HG03565 (cell line): ENCODE measurements around the gene PCNT.

Experiments used
- ATAC-seq: cut with Tn5 transposase; IDR thresholded peaks from one replicate; pipeline ENCODE4 v1.9.1; 2021; ENCODE audit warnings: mild to moderate bottlenecking, moderate library complexity; ENCODE audit not compliant: unreplicated experiment

PCNT gene

GRCh38 chr21:46334351-46335140 is 10.6 kb downstream of the PCNT start:
- ATAC-seq, result no peak

- no peak for ATAC-seq
These were observed 12.6 kb downstream of the PCNT start for GRCh38 chr21:46336603-46337002.

GRCh38 chr21:46340998-46341397 is 17.0 kb downstream of the PCNT start:
- no peak for ATAC-seq

DNA sequence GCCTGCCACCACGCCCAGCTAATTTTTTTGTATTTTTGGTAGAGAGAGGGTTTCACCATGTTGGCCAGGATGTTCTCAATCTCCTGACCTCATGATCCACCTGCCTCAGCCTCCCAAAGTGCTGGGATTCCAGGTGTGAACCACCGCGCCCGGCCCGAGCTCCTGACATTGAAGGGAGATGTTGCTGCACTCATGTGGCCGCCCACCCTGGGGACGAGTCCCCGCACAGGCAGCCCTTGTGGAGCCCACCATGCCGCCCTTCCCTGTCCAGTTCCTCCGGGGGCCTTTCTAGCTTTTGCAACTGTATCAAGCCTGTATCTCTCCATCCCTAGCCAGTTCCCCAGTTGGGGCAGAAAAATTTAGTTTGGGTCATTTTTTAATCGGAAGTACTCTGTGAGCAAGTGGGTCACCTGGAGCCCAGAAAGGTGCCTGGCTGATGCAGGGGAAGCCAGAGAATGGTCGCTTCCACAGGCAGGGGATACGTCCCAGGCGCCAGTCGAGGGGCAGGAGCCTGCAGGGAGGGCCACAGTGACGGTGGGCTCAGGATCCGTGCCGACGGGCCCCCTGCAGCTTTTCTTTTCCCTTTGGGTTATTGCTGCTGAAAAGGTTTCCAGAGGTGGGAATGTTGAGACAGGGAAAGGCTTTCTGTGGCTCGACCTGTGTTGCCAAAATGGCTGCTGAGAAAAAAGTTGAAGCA is 20.4 kb downstream of the PCNT start:
- no peak for ATAC-seq

DNA sequence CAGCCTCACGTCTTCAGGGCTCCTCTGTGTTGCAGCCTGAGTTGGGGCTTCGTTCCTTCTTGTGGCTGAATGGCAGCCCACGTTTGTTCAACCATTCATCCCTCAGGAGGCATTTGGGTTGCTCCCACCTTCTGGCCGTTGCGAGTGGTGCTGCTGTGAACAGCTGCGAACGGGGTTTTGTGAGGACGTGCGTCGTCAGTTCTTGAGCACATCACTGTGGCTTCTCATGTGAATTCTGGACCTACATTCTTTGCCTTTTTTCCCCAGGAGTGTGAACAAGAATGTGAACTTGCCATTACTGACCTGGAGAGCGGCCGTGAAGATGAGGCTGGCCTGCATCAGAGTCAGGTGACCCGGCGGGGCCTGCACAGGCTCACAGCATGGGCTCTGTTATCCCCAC is 21.9 kb downstream of the PCNT start:
- ATAC-seq, result no peak

GRCh38 chr21:46346296-46347202 is 22.6 kb downstream of the PCNT start:
- ATAC-seq, result no peak

DNA sequence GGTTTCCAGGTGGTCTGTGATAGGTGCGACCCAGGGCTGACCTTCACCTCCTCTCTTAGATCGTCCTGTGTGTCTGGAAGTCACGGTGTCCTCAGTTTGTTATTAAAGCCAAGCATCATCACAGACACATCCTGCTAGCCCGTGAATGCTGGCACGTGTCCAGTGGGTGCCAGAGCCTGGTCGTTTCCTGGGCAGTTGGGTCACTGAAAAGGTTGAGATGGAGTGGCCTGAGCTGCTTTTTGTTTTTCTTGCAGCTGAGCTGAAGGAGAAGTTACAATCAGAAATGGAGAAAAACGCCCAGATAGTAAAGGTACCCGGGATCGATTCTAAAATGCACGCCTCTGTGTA is 23.2 kb downstream of the PCNT start:
- ATAC-seq, result no peak

DNA sequence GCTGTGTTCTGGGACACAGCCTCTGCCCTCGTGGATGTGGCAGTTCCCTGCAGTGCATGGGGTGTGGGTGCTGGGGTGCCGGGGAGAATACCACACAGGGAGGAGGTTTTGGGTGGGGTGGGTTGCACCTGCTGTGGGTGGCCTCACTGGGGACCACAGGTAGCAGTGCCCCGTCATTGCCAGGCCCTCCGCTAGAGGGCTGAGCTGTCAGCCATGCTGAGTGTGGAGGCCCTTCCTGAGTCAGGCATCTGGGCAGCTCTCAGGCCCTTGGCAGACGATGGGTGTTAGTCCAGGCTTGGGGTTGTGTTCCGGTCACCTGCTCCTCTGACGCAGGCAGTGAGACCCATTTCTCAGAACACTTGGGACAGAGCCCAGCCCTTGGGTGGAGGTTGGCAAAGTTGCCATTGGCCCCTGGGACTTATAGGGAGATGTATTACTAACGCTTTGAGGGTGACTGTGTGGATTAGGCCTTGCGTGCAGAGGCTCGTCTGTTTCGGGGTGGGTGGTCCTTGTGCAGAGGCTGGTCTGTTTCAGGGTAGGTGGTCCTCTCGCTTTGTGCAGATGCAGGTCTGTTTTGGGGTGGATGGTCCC is 23.9 kb downstream of the PCNT start:
- no peak for ATAC-seq

GRCh38 chr21:46349134-46349760 is 25.3 kb downstream of the PCNT start:
- no peak for ATAC-seq

GRCh38 chr21:46350571-46350970 is 26.6 kb downstream of the PCNT start:
- no peak for ATAC-seq

DNA sequence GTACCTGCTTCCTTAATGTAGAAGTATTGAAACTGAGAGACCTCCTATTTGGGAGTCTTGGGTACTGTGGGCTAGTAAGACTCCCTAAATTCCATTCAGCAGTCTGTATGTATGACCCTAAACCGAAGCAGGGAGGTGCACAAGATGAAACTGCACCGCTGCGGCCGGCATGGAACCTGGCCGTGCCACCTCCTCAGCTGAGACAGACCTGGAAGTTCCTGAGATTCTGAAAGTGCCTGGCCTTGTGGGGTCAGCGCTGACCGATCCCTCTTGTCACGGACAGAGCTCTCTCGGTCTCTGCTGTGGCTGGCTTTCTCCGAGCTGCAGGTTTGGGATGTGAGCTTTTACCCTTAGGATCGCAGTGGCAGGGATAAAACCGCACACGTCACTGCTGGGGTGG is 27.0 kb downstream of the PCNT start:
- ATAC-seq, result no peak

DNA sequence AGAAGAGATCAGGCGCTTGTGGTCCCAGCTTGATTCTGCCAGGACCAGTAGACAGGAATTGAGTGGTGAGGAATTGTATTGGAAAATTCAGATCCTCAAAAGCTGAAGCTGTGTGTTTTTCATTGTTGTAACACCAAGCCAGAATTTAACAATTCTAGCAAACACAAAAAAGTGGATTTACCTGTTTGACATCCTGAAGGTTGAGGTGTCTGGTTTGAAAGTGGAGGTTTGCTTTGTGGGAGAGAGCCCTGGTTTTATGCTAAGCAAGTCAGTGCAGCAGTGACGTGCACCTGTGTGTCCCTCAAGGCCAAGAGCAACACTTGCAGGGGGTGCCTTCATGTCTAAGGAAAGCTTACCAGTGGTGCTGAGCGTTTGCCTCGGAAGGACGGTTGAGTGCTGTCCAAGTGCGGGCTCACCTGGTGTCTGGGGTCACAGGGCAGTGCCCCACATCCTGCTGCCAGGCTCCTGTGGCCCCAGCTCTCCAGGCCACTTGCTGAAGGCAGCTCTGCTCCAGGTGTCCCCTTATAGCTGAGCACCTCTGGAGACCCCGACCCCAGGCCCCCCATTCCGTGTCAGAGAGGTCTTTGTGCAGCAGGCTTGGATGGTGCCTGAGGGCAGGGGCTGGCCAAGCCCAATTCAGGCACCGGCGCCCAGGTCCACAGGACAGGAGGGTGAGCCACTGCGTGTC is 27.7 kb downstream of the PCNT start:
- no peak for ATAC-seq

- ATAC-seq, result no peak
These were observed 28.2 kb downstream of the PCNT start for GRCh38 chr21:46352164-46352515.

DNA sequence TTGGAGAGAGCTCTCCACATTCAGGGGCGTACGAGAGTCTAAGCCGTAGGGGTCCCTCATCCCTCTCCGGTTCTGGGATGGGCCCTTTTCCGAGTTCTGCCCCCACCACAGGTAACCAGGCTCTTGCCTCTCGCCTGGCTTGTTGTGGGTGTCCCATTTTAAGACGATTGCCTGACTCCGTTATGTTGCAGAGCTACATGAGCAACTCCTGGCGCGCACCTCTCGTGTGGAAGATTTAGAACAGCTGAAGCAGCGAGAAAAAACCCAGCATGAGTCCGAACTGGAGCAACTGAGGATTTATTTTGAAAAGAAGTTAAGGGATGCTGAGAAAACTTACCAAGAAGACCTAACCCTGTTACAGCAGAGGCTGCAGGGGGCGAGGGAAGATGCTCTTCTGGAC is 29.0 kb downstream of the PCNT start:
- ATAC-seq, result no peak

GRCh38 chr21:46354046-46354445 is 30.1 kb downstream of the PCNT start:
- ATAC-seq, result no peak

- no peak for ATAC-seq
These were observed 30.6 kb downstream of the PCNT start for GRCh38 chr21:46354518-46354917.

DNA sequence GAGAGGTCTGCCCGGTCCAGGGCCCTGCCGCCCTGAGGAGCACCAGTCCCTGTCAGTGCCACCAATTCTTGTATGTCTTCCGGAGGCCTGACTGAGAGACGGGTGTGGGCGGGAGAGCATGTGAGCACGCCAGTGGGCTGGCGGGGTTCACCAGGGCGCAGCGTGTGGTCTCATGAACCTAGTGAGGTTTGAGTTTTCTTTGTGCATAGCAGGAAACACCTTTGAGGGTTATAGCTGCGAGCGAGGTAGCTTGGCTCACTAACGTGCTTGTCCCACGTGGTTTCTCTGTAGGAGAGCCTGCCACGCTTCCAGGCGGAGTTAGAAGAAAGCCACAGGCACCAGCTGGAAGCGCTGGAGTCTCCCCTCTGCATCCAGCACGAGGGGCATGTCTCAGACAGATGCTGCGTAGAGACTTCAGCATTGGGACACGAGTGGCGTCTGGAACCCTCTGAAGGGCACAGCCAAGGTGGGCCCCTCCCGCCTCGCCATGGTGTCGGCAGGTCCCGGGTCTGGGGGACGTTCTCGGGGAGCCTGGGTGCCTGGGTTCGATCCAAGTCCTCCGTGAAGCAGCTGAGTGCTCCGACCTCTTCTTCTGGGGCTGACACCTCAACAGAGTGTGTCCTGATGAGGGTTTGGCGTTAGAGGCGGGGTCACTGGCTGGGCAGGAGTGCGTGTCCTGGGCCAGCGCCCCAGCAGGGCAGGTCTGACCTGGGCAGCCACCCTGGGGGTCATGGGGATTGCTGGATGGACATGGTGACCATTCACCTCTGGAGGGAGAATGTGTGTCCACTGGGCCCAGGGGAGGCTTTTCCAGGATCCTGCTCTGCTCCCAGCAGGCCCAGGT is 31.4 kb downstream of the PCNT start:
- no peak for ATAC-seq

- ATAC-seq, result no peak
These were observed 32.0 kb downstream of the PCNT start for GRCh38 chr21:46356005-46356338.

DNA sequence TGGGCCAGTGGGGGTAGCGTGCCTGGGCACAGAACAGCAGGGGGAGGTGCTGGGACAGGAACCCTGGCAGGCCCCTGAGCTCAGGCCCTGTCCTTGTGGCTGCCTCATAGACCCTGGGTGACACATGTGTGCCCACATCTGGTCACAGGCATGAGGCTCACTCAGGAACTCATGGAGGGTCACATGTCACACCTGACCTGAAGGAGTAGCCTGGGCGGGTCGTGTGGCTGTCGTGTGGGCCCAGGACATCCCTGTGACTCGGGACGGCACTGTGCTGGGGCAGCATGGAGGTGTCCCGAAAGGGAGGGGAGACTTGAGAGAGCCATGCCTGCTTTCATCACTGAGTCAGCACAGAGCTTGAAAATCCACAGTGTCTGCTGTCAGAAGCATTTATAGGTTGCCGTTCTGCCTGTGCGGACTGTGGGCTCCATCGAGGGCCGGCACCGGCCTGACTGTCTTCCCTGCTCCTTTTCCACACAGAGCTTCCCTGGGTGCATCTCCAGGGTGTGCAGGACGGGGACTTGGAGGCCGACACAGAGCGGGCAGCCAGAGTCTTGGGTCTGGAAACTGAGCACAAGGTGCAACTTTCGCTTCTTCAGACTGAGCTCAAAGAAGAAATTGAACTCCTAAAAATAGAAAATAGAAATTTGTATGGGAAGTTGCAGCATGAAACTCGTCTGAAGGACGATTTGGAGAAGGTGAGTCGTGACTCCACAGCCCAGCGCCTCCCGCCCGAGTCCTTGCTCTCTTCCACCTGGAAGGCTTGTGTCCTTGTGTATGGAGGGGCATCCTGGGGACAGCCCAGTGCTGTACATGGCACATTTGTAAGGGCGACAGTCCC is 32.8 kb downstream of the PCNT start:
- ATAC-seq, result no peak
